Thyroid gland (tissue), 4 donors: ENCODE data around the gene OAS1. TPM values are rescaled to one million over a fixed set of nuclear protein-coding genes. Genes with fewer than 3 reads are reported as not detected.
"Not testable (repeated sequence)": the region's sequence is repeated elsewhere in the genome, so short reads cannot be mapped to it uniquely, and the experiment has no call there.

ENCODE experiments used
- DNase-seq, 2 donors: peaks; one replicate each; pipeline ENCODE4 v3.0.0-alpha.2; 2019
- H3K27ac ChIP-seq, 3 donors: fragments of 200-600 bp; sonication (generic); 1 replicate in 2 of 3; 2 replicates in 1 of 3; pipeline ENCODE4 v1.5.1; 2016 to 2019; ENCODE audit warnings: mild to moderate bottlenecking in 1 of 3, moderate library complexity in 1 of 3
- H3K27me3 ChIP-seq: fragments of 200-600 bp; sonication (generic); one replicate; pipeline ENCODE4 v1.5.1; 2019
- H3K36me3 ChIP-seq, 2 donors: fragments of 200-600 bp; sonication (generic); one replicate each; pipeline ENCODE4 v1.5.1; 2016 to 2019
- H3K4me1 ChIP-seq, 2 donors: fragments of 200-600 bp; sonication (generic); one replicate each; pipeline ENCODE4 v1.5.1; 2017 to 2019
- H3K4me3 ChIP-seq, 3 donors: fragments of 200-600 bp; sonication (generic); replicated peaks in 1 of 3; 1 replicate in 2 of 3; 2 replicates in 1 of 3; pipeline ENCODE4 v1.5.1; 2016; ENCODE audit warnings: mild to moderate bottlenecking in 1 of 3
- H3K9me3 ChIP-seq: fragments of 200-600 bp; sonication (generic); one replicate; pipeline ENCODE4 v1.5.1; 2017
- POLR2A ChIP-seq, 2 donors: fragments of 450-650 bp; IDR thresholded peaks; one replicate each; pipeline ENCODE4 v1.6.1; 2017; ENCODE audit warnings: antibody characterized with exemption in 2 of 2, mild to moderate bottlenecking in 2 of 2, moderate library complexity in 1 of 2
- WGBS, 2 donors: methylation state at CpG; one replicate each; pipeline ENCODE4 v1.1.5; 2017; 5-methylcytosine and 5-hydroxymethylcytosine counted together
- intact Hi-C: fragments of 100-400 bp; cut with DNase I; formaldehyde crosslinking; loops from one replicate; pipeline ENCODE4 v1.15.1; 2023
- total RNA-seq, 4 donors: library from RNA; depleted of rRNA; stranded (reverse); fragments of >200 nt; gene quantifications; one replicate each; pipeline ENCODE4 v1.2.3, GENCODE V29; 2016
- TF ChIP-seq, protein P1 (sequence below), 6 experiments: fragments of 200-600 bp in 3 of 6; fragments of 450-650 bp in 3 of 6; sonication (generic) in 3 of 6; IDR thresholded peaks; one replicate each; pipeline ENCODE4 v1.5.1; 2016 to 2019; ENCODE audit warnings: antibody characterized with exemption in 6 of 6, mild to moderate bottlenecking in 2 of 6, inconsistent platforms in 1 of 6, moderate library complexity in 1 of 6

The OAS1 gene
- total RNA-seq, 4 donors from 2014 or later: 5.5 to 9.2 (median 7.0) TPM

DNA sequence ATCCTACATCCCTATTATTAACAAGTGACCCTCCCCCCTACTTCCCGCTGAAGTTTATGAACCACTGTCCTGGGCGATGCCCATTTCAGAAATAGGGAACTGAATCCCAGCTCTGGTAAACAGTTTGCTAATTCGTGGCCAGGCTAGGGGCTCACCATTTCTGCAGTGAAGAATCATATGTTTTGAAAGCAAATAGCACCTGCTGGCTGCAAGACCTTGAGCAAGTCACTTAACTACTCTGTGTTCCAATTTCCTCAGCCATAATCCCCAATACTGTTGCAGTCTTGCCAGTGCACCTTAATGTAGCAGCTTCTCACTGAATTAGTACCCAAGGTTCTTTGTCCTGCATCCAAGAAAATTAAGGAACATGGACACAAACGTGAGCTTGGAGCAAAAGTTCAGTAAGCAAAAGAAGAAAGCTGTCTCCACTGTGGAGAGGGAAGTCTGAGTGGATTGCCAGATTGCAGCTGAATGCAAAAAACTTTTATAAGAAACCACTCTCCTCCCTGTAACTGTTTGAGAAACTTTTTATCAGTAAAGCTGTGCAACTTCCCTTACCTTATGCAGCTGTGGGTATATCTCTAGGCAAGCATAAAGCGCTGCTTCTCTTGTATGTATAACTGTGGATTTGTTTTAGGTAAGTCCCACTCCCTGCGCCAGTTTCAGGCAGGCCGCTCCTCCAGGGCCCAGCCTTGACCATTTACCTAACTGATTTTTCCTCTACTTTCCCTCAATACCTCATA, 824 bp downstream of the OAS1 start:
- no peak for DNase-seq
- Histone ChIP-seq H3K4me1 (peaks cover 0 to 33% of the 10 kb centered on the region in 2 donors), H3K4me3 (peak overlapping the region in 1 of 3 donors; percentile 26), H3K27me3 (no peaks in the 10 kb centered on the region), H3K27ac (peak overlapping the region in 2 of 3 donors; percentile 41 to 47), H3K36me3 (peaks cover 0 to 5% of the 10 kb centered on the region in 2 donors), H3K9me3 (no peaks in the 10 kb centered on the region)
- intact Hi-C loops: no loop called here
- 76 to 81% methylated on average over 7 of the region's 7 CpGs for WGBS, 2 donors
- TF ChIP-seq, protein P1, sequence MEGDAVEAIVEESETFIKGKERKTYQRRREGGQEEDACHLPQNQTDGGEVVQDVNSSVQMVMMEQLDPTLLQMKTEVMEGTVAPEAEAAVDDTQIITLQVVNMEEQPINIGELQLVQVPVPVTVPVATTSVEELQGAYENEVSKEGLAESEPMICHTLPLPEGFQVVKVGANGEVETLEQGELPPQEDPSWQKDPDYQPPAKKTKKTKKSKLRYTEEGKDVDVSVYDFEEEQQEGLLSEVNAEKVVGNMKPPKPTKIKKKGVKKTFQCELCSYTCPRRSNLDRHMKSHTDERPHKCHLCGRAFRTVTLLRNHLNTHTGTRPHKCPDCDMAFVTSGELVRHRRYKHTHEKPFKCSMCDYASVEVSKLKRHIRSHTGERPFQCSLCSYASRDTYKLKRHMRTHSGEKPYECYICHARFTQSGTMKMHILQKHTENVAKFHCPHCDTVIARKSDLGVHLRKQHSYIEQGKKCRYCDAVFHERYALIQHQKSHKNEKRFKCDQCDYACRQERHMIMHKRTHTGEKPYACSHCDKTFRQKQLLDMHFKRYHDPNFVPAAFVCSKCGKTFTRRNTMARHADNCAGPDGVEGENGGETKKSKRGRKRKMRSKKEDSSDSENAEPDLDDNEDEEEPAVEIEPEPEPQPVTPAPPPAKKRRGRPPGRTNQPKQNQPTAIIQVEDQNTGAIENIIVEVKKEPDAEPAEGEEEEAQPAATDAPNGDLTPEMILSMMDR (IDR thresholded peaks at IDR 0.05): no peak
- TF ChIP-seq POLR2A (IDR thresholded peaks at IDR 0.05): no peak

GRCh38 chr12:112908548-112908947, 1.8 kb downstream of the OAS1 start:
- intact Hi-C loops: no loop called here
- peaks cover 0 to 5% of the 10 kb centered on the region in 2 donors for H3K36me3 ChIP-seq
- no peak overlapping the region for H3K4me3 ChIP-seq
- no peak overlapping the region for H3K27ac ChIP-seq
- no peak for TF ChIP-seq POLR2A (IDR thresholded peaks at IDR 0.05)
- TF ChIP-seq, protein P1 (IDR thresholded peaks at IDR 0.05): no peak
- WGBS, 2 donors: 63 to 78% methylated on average over 12 of the region's 12 CpGs
- H3K4me1 ChIP-seq: peaks cover 0 to 33% of the 10 kb centered on the region in 2 donors
- H3K9me3 ChIP-seq: peaks cover 4% of the 10 kb centered on the region
- H3K27me3 ChIP-seq: no peaks in the 10 kb centered on the region
- no peak for DNase-seq

DNA sequence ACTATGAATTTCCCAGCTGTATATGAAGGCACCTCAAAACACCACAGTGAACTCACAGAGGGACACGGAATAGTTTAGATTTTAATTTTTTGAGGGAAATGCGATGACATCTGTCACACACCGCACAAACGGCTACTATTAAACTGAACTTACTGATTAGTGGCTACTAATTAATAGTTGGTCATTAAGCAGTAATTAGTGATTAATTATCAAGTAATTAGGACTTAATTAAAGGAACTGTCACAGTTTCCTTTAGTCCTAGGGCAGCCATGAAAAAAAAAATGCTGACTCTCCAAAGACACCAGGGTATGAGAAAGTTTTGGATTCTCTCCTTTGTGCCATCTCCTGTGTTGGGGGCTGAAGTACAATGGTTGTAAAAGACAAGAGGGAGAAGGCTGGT, 2.9 kb downstream of the OAS1 start:
- Histone ChIP-seq H3K27ac (no peak overlapping the region), H3K9me3 (peaks cover 4% of the 10 kb centered on the region), H3K27me3 (no peaks in the 10 kb centered on the region), H3K4me3 (no peak overlapping the region), H3K36me3 (peaks cover 0 to 5% of the 10 kb centered on the region in 2 donors), H3K4me1 (peaks cover 0 to 29% of the 10 kb centered on the region in 2 donors)
- DNase-seq: no peak
- TF ChIP-seq, protein P1 (IDR thresholded peaks at IDR 0.05): no peak
- no peak for TF ChIP-seq POLR2A (IDR thresholded peaks at IDR 0.05)
- intact Hi-C loops: no loop called here
- 95 to 99% methylated on average over 4 of the region's 4 CpGs for WGBS, 2 donors

DNA sequence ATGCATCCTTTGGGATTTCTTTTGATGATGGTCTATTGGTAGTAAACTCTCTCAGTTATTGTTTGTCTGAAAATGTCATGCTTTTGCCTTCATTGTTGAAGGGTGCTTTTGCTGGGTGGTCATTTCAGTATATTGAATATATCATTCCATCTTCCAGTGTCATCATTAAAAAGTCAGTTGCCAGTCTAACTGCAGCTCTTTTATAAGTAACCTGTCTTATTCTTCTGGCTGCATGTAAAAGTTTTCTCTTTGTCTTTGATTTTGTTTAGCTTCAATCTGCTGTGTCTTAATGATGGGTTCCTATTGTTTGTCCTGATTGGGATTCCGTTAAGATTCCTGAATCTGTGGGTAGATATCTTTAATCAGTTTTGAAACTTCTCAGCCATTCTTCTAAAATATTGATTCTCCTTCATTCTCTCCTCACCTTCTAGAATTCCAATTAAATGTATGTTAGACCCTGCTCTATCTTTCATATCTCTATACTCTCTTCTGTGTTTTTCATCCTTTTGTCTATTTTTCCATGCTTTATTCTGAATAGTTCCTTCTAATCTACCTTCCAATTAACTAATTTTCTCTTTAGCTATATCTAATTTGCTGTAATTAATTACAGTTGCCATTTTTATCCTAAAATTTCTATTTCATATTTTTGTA, 6.4 kb downstream of the OAS1 start:
- TF ChIP-seq, protein P1 (IDR thresholded peaks at IDR 0.05): no peak
- no peak for TF ChIP-seq POLR2A (IDR thresholded peaks at IDR 0.05)
- DNase-seq: no peak
- 96% methylated on average over 1 of the region's 1 CpG for WGBS, 2 donors
- Histone ChIP-seq H3K27me3 (no peaks in the 10 kb centered on the region), H3K36me3 (peaks cover 0 to 5% of the 10 kb centered on the region in 2 donors), H3K4me1 (peaks cover 4 to 7% of the 10 kb centered on the region in 2 donors), H3K9me3 (peaks cover 4% of the 10 kb centered on the region), H3K27ac (no peak overlapping the region), H3K4me3 (no peak overlapping the region)
- intact Hi-C loops: no loop called here

- H3K36me3 ChIP-seq, H3K27ac ChIP-seq, H3K27me3 ChIP-seq, intact Hi-C loops, H3K9me3 ChIP-seq, H3K4me3 ChIP-seq, DNase-seq, H3K4me1 ChIP-seq: not testable (repeated sequence)
- WGBS, 2 donors: 98 to 99% methylated on average over 2 of the region's 2 CpGs
Measured at GRCh38 chr12:112913888-112914287, 7.1 kb downstream of the OAS1 start.
